H9 (cell line): ENCODE data around the gene C2CD4A. TPM values are rescaled to one million over a fixed set of nuclear protein-coding genes. Genes with fewer than 3 reads are reported as not detected.

Experiments used
- DNase-seq: peaks from one replicate; pipeline ENCODE4 v3.0.0-alpha.2; 2017
- H2AFZ ChIP-seq: one replicate; pipeline ENCODE4 v1.6.1; 2013; ENCODE audit warnings: mild to moderate bottlenecking, low read length, control low read depth, moderate library complexity
- H2AK5ac ChIP-seq: 2 replicates; pipeline ENCODE4 v1.6.1; 2013; ENCODE audit warnings: low read length, control low read depth, mixed read lengths; ENCODE audit not compliant: insufficient read length
- H2BK120ac ChIP-seq: one replicate; pipeline ENCODE4 v1.6.1; 2013; ENCODE audit warnings: low read depth, mild to moderate bottlenecking, low read length, control low read depth, inconsistent platforms; ENCODE audit not compliant: poor library complexity, severe bottlenecking
- H2BK12ac ChIP-seq: 2 replicates; pipeline ENCODE4 v1.6.1; 2013; ENCODE audit warnings: low read length, control low read depth, mixed read lengths, low read depth; ENCODE audit not compliant: insufficient read length
- H2BK15ac ChIP-seq: 2 replicates; pipeline ENCODE4 v1.6.1; 2013; ENCODE audit warnings: low read depth, low read length, control low read depth
- H2BK20ac ChIP-seq: one replicate; pipeline ENCODE4 v1.6.1; 2013; ENCODE audit warnings: low read depth, mild to moderate bottlenecking, low read length, control low read depth, inconsistent platforms; ENCODE audit not compliant: poor library complexity, severe bottlenecking
- H2BK5ac ChIP-seq: 2 replicates; pipeline ENCODE4 v1.6.1; 2013; ENCODE audit warnings: low read length, control low read depth, mixed read lengths; ENCODE audit not compliant: insufficient read length
- H3K14ac ChIP-seq: 2 replicates; pipeline ENCODE4 v1.6.1; 2013; ENCODE audit warnings: low read length, control low read depth; ENCODE audit not compliant: insufficient read depth
- H3K18ac ChIP-seq: 2 replicates; pipeline ENCODE4 v1.6.1; 2013; ENCODE audit warnings: low read depth, mild to moderate bottlenecking, mixed read lengths, low read length, control low read depth; ENCODE audit not compliant: insufficient read length
- H3K23ac ChIP-seq: 2 replicates; pipeline ENCODE4 v1.6.1; 2013; ENCODE audit warnings: low read length, control low read depth, mixed read lengths, low read depth; ENCODE audit not compliant: insufficient read length
- H3K23me2 ChIP-seq: 2 replicates; pipeline ENCODE4 v1.6.1; 2013; ENCODE audit warnings: low read depth, mild to moderate bottlenecking, mixed read lengths, low read length, control low read depth; ENCODE audit not compliant: insufficient read length, poor library complexity, severe bottlenecking
- H3K27ac ChIP-seq: 2 replicates; pipeline ENCODE4 v1.5.1; 2013; ENCODE audit warnings: low read length, control low read depth, mixed read lengths, low read depth; ENCODE audit not compliant: insufficient read length
- H3K27me3 ChIP-seq: 2 replicates; pipeline ENCODE4 v1.6.1; 2013; ENCODE audit warnings: low read length, control low read depth, inconsistent platforms; ENCODE audit not compliant: insufficient read depth
- H3K4ac ChIP-seq: 2 replicates; pipeline ENCODE4 v1.6.1; 2013; ENCODE audit warnings: low read depth, mild to moderate bottlenecking, control low read depth, inconsistent platforms, low read length, moderate library complexity
- H3K4me1 ChIP-seq: 2 replicates; pipeline ENCODE4 v1.6.1; 2013; ENCODE audit warnings: low read length, control low read depth, inconsistent platforms; ENCODE audit not compliant: insufficient read depth
- H3K4me2 ChIP-seq: 2 replicates; pipeline ENCODE4 v1.6.1; 2013; ENCODE audit warnings: low read length, control low read depth, mixed read lengths; ENCODE audit not compliant: insufficient read length, insufficient read depth
- H3K56ac ChIP-seq: 2 replicates; pipeline ENCODE4 v1.6.1; 2013; ENCODE audit warnings: low read depth, mild to moderate bottlenecking, mixed read lengths, low read length, control low read depth; ENCODE audit not compliant: insufficient read length
- H3K79me1 ChIP-seq: 2 replicates; pipeline ENCODE4 v1.6.1; 2013; ENCODE audit warnings: low read depth, mild to moderate bottlenecking, moderate library complexity, low read length, control low read depth, inconsistent platforms; ENCODE audit not compliant: insufficient read depth, poor library complexity, severe bottlenecking
- H3K79me2 ChIP-seq: 2 replicates; pipeline ENCODE4 v1.6.1; 2013; ENCODE audit warnings: low read length, control low read depth, inconsistent platforms; ENCODE audit not compliant: insufficient read depth
- H3K9ac ChIP-seq: 2 replicates; pipeline ENCODE4 v1.6.1; 2013; ENCODE audit warnings: low read length, control low read depth, mixed read lengths; ENCODE audit not compliant: insufficient read length; ENCODE audit errors: extremely low read depth
- H3K9me3 ChIP-seq: one replicate; pipeline ENCODE4 v1.6.1; 2013; ENCODE audit warnings: low read depth, low read length, inconsistent platforms; ENCODE audit not compliant: control insufficient read depth
- H3T11ph ChIP-seq: one replicate; pipeline ENCODE4 v1.6.1; 2013; ENCODE audit warnings: mild to moderate bottlenecking, low read length, control low read depth, inconsistent platforms
- H4K20me1 ChIP-seq: one replicate; pipeline ENCODE4 v1.6.1; 2013; ENCODE audit not compliant: control insufficient read depth, insufficient read length, insufficient read depth
- H4K5ac ChIP-seq: 2 replicates; pipeline ENCODE4 v1.6.1; 2013; ENCODE audit warnings: low read depth, mild to moderate bottlenecking, mixed read lengths, low read length, control low read depth; ENCODE audit not compliant: insufficient read length
- H4K8ac ChIP-seq: replicated peaks from 2 replicates; pipeline ENCODE4 v1.6.1; 2013; ENCODE audit warnings: low read length, control low read depth, mixed read lengths, low read depth; ENCODE audit not compliant: insufficient read length
- H4K91ac ChIP-seq: 2 replicates; pipeline ENCODE4 v1.6.1; 2013; ENCODE audit warnings: low read depth, mild to moderate bottlenecking, moderate library complexity, mixed read lengths, low read length, control low read depth; ENCODE audit not compliant: insufficient read length
- H3K27ac Mint-ChIP-seq, 3 experiments: 2 replicates in 2 of 3; 3 replicates in 1 of 3; pipeline ENCODE4 v1.8.0; 2020 to 2021; ENCODE audit warnings: mixed read lengths in 3 of 3, mild to moderate bottlenecking in 1 of 3, moderate library complexity in 1 of 3
- H3K27me3 Mint-ChIP-seq: 2 replicates; pipeline ENCODE4 v1.8.0; 2021; ENCODE audit warnings: low read depth, mild to moderate bottlenecking, moderate library complexity, mixed read lengths
- H3K36me3 Mint-ChIP-seq, 3 experiments: 2 replicates in 2 of 3; 3 replicates in 1 of 3; pipeline ENCODE4 v1.8.0; 2020 to 2021; ENCODE audit warnings: low read depth in 3 of 3, mixed read lengths in 3 of 3; ENCODE audit not compliant: insufficient read depth in 1 of 3
- H3K4me1 Mint-ChIP-seq, 2 experiments: 2 replicates each; pipeline ENCODE4 v1.8.0; 2020; ENCODE audit warnings: mixed read lengths in 2 of 2
- H3K4me3 Mint-ChIP-seq, 2 experiments: 2 replicates in 1 of 2; 3 replicates in 1 of 2; pipeline ENCODE4 v1.8.0; 2020 to 2021; ENCODE audit warnings: mild to moderate bottlenecking in 2 of 2, mixed read lengths in 2 of 2, moderate library complexity in 1 of 2
- H3K9me3 Mint-ChIP-seq, 2 experiments: 2 replicates in 1 of 2; 3 replicates in 1 of 2; pipeline ENCODE4 v1.8.0; 2020; ENCODE audit warnings: mild to moderate bottlenecking in 2 of 2, mixed read lengths in 2 of 2, moderate library complexity in 1 of 2
- CTCF ChIP-seq: fragments of 200-600 bp; sonication (generic); conservative IDR thresholded peaks from 3 replicates; pipeline ENCODE4 v1.8.0; 2021; ENCODE audit warnings: antibody characterized with exemption, mild to moderate bottlenecking
- WGBS: extraction: QIAGEN DNeasy Blood & Tissue Kit; methylation state at CpG from one replicate; pipeline ENCODE4 v1.1.7; 2013; ENCODE audit warnings: missing lambda C conversion rate, low lambda C conversion rate, mixed read lengths; ENCODE audit not compliant: insufficient read length; ENCODE audit errors: extremely low coverage; 5-methylcytosine and 5-hydroxymethylcytosine counted together
- total RNA-seq: library from RNA; stranded (reverse); gene quantifications from 2 replicates; pipeline ENCODE4 v1.2.1, GENCODE V29; 2021

C2CD4A gene
- total RNA-seq, 1 experiment from 2014 or later, result not detected

- Mint-ChIP-seq H3K36me3 (no peaks in the 10 kb centered on the region), H3K9me3 (no peaks in the 10 kb centered on the region; a peak in 1 of 5 replicates), H3K4me3 (no peak overlapping the region), H3K27ac (no peak overlapping the region), H3K4me1 (peaks cover 16 to 18% of the 10 kb centered on the region in 2 experiments), H3K27me3 (peaks cover 54% of the 10 kb centered on the region)
- no peak overlapping the region for H2BK20ac ChIP-seq
- H4K91ac ChIP-seq, result no peak overlapping the region
- no peak overlapping the region for H3T11ph ChIP-seq
- H3K23me2 ChIP-seq, result peaks cover 17% of the 10 kb centered on the region
- H2BK15ac ChIP-seq, result no peak overlapping the region
- H2BK120ac ChIP-seq, result no peak overlapping the region
- H3K9ac ChIP-seq, result no peak overlapping the region
- H2AK5ac ChIP-seq, result no peak overlapping the region
- H3K18ac ChIP-seq, result no peak overlapping the region
- TF ChIP-seq CTCF, result no peak
- H3K4me2 ChIP-seq, result no peak overlapping the region
- no peaks in the 10 kb centered on the region for H4K20me1 ChIP-seq
- H3K14ac ChIP-seq, result no peak overlapping the region
- no CpG with 5 or more reads among the region's 5 CpGs for WGBS
- no peak overlapping the region for H4K8ac ChIP-seq
- no peak overlapping the region for H2AFZ ChIP-seq
- H3K27ac ChIP-seq, result no peak overlapping the region
- H3K79me2 ChIP-seq, result no peaks in the 10 kb centered on the region; the same call in 1 of the 2 replicates
- DNase-seq, result no peak
- no peak overlapping the region for H3K23ac ChIP-seq
- peaks cover 18% of the 10 kb centered on the region for H3K27me3 ChIP-seq
- H4K5ac ChIP-seq, result no peak overlapping the region
- H2BK12ac ChIP-seq, result no peak overlapping the region
- H3K4me1 ChIP-seq, result no peaks in the 10 kb centered on the region; the same call in 1 of the 2 replicates
- no peaks in the 10 kb centered on the region for H3K79me1 ChIP-seq
- no peak overlapping the region for H2BK5ac ChIP-seq
- H3K4ac ChIP-seq, result no peak overlapping the region
- H3K56ac ChIP-seq, result no peak overlapping the region
- H3K9me3 ChIP-seq, result no peaks in the 10 kb centered on the region
Measured at GRCh38 chr15:62069551-62069950, 2.8 kb downstream of the C2CD4A start.
